Lower leg skin (tissue), 4 donors: ENCODE data around the gene JCAD. TPM values are rescaled to one million over a fixed set of nuclear protein-coding genes. Genes with fewer than 3 reads are reported as not detected.
A peak's percentile ranks its signal among the peaks of the same experiment; 100 is the strongest.
"Not testable (repeated sequence)": the region's sequence is repeated elsewhere in the genome, so short reads cannot be mapped to it uniquely, and the experiment has no call there.

Experiments
- DNase-seq, 2 donors: peaks; one replicate each; pipeline ENCODE4 v3.0.0-alpha.2; 2019; ENCODE audit warnings: low spot score in 2 of 2
- H3K4me3 ChIP-seq: fragments of 200-600 bp; sonication (generic); 2 replicates; pipeline ENCODE4 v1.5.1; 2017; ENCODE audit warnings: mild to moderate bottlenecking, low read depth; ENCODE audit not compliant: poor library complexity, severe bottlenecking
- CTCF ChIP-seq, 3 donors: fragments of 450-650 bp; IDR thresholded peaks; one replicate each; pipeline ENCODE4 v1.5.1; 2016; ENCODE audit warnings: antibody characterized with exemption in 3 of 3, mild to moderate bottlenecking in 3 of 3, moderate library complexity in 2 of 3
- POLR2A ChIP-seq, 2 donors: fragments of 450-650 bp; IDR thresholded peaks; one replicate each; pipeline ENCODE4 v1.6.1; 2016 to 2017; ENCODE audit warnings: antibody characterized with exemption in 2 of 2, mild to moderate bottlenecking in 1 of 2, moderate library complexity in 1 of 2
- WGBS, 2 donors: methylation state at CpG; one replicate each; pipeline ENCODE4 v1.1.5; 2018; 5-methylcytosine and 5-hydroxymethylcytosine counted together
- intact Hi-C: fragments of 100-400 bp; cut with DNase I; formaldehyde crosslinking; loops from one replicate; pipeline ENCODE4 v1.15.0; 2023; ENCODE audit warnings: low total_unique reads
- total RNA-seq, 4 donors: library from RNA; depleted of rRNA; stranded (reverse); fragments of >200 nt; gene quantifications; one replicate each; pipeline ENCODE4 v1.1.0, GENCODE V29; 2016

Gene JCAD
- total RNA-seq, 4 donors from 2014 or later, result 3.8 to 14.7 (median 4.8) TPM

GRCh38 chr10:30006410-30006809 is 53.0 kb downstream of the JCAD start:
- no peak for DNase-seq
- no peak for TF ChIP-seq POLR2A (IDR thresholded peaks at IDR 0.05)
- no peak for TF ChIP-seq CTCF (IDR thresholded peaks at IDR 0.05)
- 84 to 90% methylated on average over 8 of the region's 8 CpGs for WGBS, 2 donors
- no peak overlapping the region for H3K4me3 ChIP-seq
- intact Hi-C loops, result no loop called here

- WGBS, 2 donors, result 9 to 17% methylated on average over 1 of the region's 1 CpG
- intact Hi-C loops, H3K4me3 ChIP-seq, DNase-seq: not testable (repeated sequence)
Observed at GRCh38 chr10:30005116-30005515, 54.3 kb downstream of the JCAD start.

- intact Hi-C loops, result no loop called here
- 45 to 49% methylated on average over 16 of the region's 16 CpGs for WGBS, 2 donors
- no peak for TF ChIP-seq POLR2A (IDR thresholded peaks at IDR 0.05)
- no peak for TF ChIP-seq CTCF (IDR thresholded peaks at IDR 0.05)
- H3K4me3 ChIP-seq, result no peak overlapping the region
- DNase-seq, result peak; percentile 63 to 94
Observed at GRCh38 chr10:30002426-30003266, 56.7 kb downstream of the JCAD start.

GRCh38 chr10:30000802-30001571 is 58.4 kb downstream of the JCAD start:
- intact Hi-C loops, result no loop called here
- H3K4me3 ChIP-seq, result no peak overlapping the region
- 52 to 65% methylated on average over 12 of the region's 12 CpGs for WGBS, 2 donors
- peak in 1 of 2 donors; percentile 75 for DNase-seq
- TF ChIP-seq CTCF (IDR thresholded peaks at IDR 0.05), result no peak
- TF ChIP-seq POLR2A (IDR thresholded peaks at IDR 0.05), result no peak

- no peak overlapping the region for H3K4me3 ChIP-seq
- peak; percentile 71 to 91 for DNase-seq
- TF ChIP-seq POLR2A (IDR thresholded peaks at IDR 0.05) (no peak), CTCF (IDR thresholded peaks at IDR 0.05) (peak in 2 of 3 donors; percentile 2 to 67)
- WGBS, 2 donors, result 58% methylated on average over 12 of the region's 12 CpGs
- intact Hi-C loops, result no loop called here
Observed at GRCh38 chr10:29998142-29998808, 61.1 kb downstream of the JCAD start.

GRCh38 chr10:29994811-29995210 is 64.6 kb downstream of the JCAD start:
- DNase-seq, result no peak
- intact Hi-C loops, result no loop called here
- 68 to 72% methylated on average over 4 of the region's 4 CpGs for WGBS, 2 donors
- H3K4me3 ChIP-seq, result no peak overlapping the region
- TF ChIP-seq POLR2A (IDR thresholded peaks at IDR 0.05), result no peak
- TF ChIP-seq CTCF (IDR thresholded peaks at IDR 0.05), result no peak
